A549 treated with Mapracorat at 1 μM for 4 hours (cell line): Measurements from ENCODE around the gene TBX18. TPM values are rescaled to one million over a fixed set of nuclear protein-coding genes. Genes with fewer than 3 reads are reported as not detected.

ENCODE experiments used
- total RNA-seq: library from RNA; stranded (reverse); fragments of 200-300 nt; extraction: Qiagen RNA extraction; gene quantifications from 5 replicates; pipeline ENCODE4 v1.2.3, GENCODE V29; 2022

Gene TBX18
- 14.9 to 22.2 TPM (median 20.2 TPM) in 5 replicates for total RNA-seq

DNA sequence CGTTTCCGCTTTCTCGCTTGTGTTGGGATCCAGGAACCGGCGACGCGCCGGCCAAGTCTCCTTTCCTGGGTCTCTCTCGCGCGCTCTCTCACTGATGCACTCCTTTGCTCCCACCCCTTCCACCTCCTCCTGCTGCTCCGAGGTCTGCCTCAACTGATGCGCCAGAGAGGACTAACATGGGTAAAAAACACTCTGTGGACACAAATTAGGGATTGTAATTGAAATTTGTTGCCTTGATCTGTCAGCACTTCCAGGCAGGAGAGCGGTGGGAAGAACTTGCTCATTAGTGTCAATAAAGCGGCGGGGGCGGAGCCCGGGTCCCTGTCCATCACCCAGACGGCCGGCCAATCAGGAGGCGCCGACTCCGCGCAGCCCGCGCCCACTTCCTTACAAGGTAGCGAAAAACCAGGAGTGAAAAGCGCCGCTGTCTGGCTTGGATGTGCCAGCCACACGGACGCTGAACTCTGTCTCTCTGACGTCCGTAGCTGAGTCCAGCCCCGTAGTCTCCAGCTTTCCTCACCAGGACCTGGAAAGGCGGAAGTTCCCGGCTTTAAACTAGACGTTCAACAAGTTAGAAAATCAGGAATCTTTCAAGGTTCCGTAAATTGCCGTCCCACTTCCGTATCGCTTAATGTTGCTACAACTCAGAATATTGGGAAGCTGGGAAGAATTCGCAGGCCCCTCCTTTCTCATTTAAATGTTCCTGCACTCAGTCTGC lies at the start of gene TBX18:
TBX18 (minus strand) TSS at position 267 of the 718 bp plus-strand sequence. CDS start 417 bp downstream, outside the sequence.

